ENCODE data around the gene XCL2. TPM values are rescaled to one million over a fixed set of nuclear protein-coding genes. Genes with fewer than 3 reads are reported as not detected.

Gene XCL2
- total and polyA plus RNA-seq, 2 of the 8 experiments (the other 6 are each of a cell fraction or from before 2014, with no cell fraction given) = not detected

GRCh38 chr1:168531615-168532345, 12.0 kb downstream of the XCL2 start:
- Histone ChIP-seq H3K56ac (replicated peaks; ENCODE audit: insufficient read length, low read depth, low read length) (no peak overlapping the region), H3K27ac (ENCODE audit: low read depth, low read length) (no peak overlapping the region), H3K9ac (replicated peaks in 1 of 4; ENCODE audit: extremely low read depth in 1 of 4, low read depth in 3 of 4, low read length in 3 of 4) (no peak overlapping the region), H3K4me3 (ENCODE audit: extremely low read depth in 1 of 4, insufficient read depth in 2 of 4, low read depth in 3 of 4, low read length in 4 of 4) (no peak overlapping the region), H4K91ac (replicated peaks; ENCODE audit: insufficient read length, low read length) (no peak overlapping the region), H3K4me2 (ENCODE audit: insufficient read depth in 1 of 2, low read depth in 2 of 2, low read length in 2 of 2) (no peak overlapping the region), H2BK120ac (replicated peaks; ENCODE audit: low read depth, low read length) (no peak overlapping the region), H4K8ac (ENCODE audit: extremely low read depth, insufficient read depth, low read length) (no peak overlapping the region), H3K9me3 (ENCODE audit: insufficient read depth in 2 of 2, low read depth in 1 of 2, low read length in 1 of 2) (no peaks in the 10 kb centered on the region), H2BK5ac (ENCODE audit: low read depth, low read length) (no peak overlapping the region), H4K20me1 (replicated peaks in 1 of 2; ENCODE audit: control insufficient read depth in 1 of 2, insufficient read depth in 2 of 2, low read length in 2 of 2) (no peaks in the 10 kb centered on the region), H2AK5ac (ENCODE audit: low read depth, low read length) (no peak overlapping the region), H2AFZ (ENCODE audit: low read length) (no peak overlapping the region), H3K4ac (replicated peaks; ENCODE audit: insufficient read length, low read depth, low read length) (no peak overlapping the region), H2BK20ac (ENCODE audit: low read length) (no peak overlapping the region), H3K14ac (ENCODE audit: insufficient read length) (no peak overlapping the region), H3K27me3 (replicated peaks in 1 of 4; ENCODE audit: control insufficient read depth in 3 of 4, extremely low read depth in 1 of 4, insufficient read depth in 3 of 4, low read length in 3 of 4) (no peaks in the 10 kb centered on the region), H3K23ac (ENCODE audit: insufficient read length) (no peak overlapping the region), H3K36me3 (ENCODE audit: control insufficient read depth in 2 of 4, insufficient read depth in 4 of 4, low read length in 3 of 4) (no peaks in the 10 kb centered on the region), H3K23me2 (ENCODE audit: low read depth, low read length) (no peaks in the 10 kb centered on the region), H3K18ac (ENCODE audit: extremely low read depth, low read length) (no peak overlapping the region), H2BK12ac (ENCODE audit: low read depth, low read length) (no peak overlapping the region), H4K5ac (ENCODE audit: insufficient read length, low read depth, low read length) (no peak overlapping the region), H3K4me1 (replicated peaks in 1 of 4; ENCODE audit: control insufficient read depth in 3 of 4, insufficient read depth in 4 of 4, low read length in 3 of 4) (no peaks in the 10 kb centered on the region), H3K79me2 (ENCODE audit: control insufficient read depth in 1 of 2, insufficient read depth in 2 of 2, low read length in 2 of 2) (no peaks in the 10 kb centered on the region), H3K79me1 (ENCODE audit: low read depth, low read length) (no peaks in the 10 kb centered on the region), H2BK15ac (ENCODE audit: low read length) (no peak overlapping the region)
- FAIRE-seq (no peak), DNase-seq (ENCODE audit: low read depth in 1 of 2, low spot score in 2 of 2) (no peak)
- ChIA-PET CTCF (ENCODE audit: partially characterized antibody) (no interaction called here), POLR2A (ENCODE audit: partially characterized antibody) (no interaction called here)
- 88% methylated on average over 2 of the region's 2 CpGs; no CpG with 5 or more reads in 1 of the 2 experiments for WGBS, 2 experiments (ENCODE audit: extremely low coverage in 1 of 2, insufficient coverage in 1 of 2, insufficient read length in 1 of 2, insufficient replicate concordance in 2 of 2, low coverage in 1 of 2, low lambda C conversion rate in 2 of 2, missing lambda C conversion rate in 1 of 2)
- TF ChIP-seq MAX (IDR thresholded peaks at IDR 0.05) = no peak
- no peak for TF ChIP-seq TEAD4 (IDR thresholded peaks at IDR 0.05; ENCODE audit: low read depth, low read length)
- TF ChIP-seq BCL11A (IDR thresholded peaks at IDR 0.05; ENCODE audit: low read depth in 2 of 2, low read length in 2 of 2) = no peak
- TF ChIP-seq ASH2L (IDR thresholded peaks at IDR 0.05; ENCODE audit: low read length) = no peak
- no peak for TF ChIP-seq RFX5 (IDR thresholded peaks at IDR 0.05; ENCODE audit: borderline replicate concordance, low read depth, low read length)
- no peak for TF ChIP-seq SUZ12 (IDR thresholded peaks at IDR 0.05; ENCODE audit: low read length)
- TF ChIP-seq GABPA (IDR thresholded peaks at IDR 0.05; ENCODE audit: borderline replicate concordance, insufficient read depth, low read length) = no peak
- TF ChIP-seq SAP30 (IDR thresholded peaks at IDR 0.05; ENCODE audit: insufficient read depth, insufficient replicate concordance, low read length) = no peak
- TF ChIP-seq SIX5 (IDR thresholded peaks at IDR 0.05; ENCODE audit: low read depth, low read length) = no peak
- TF ChIP-seq YY1 (IDR thresholded peaks at IDR 0.05; ENCODE audit: low read depth, low read length) = no peak
